Measurements from ENCODE around the gene PRKACB. TPM values are rescaled to one million over a fixed set of nuclear protein-coding genes. Genes with fewer than 3 reads are reported as not detected.

The PRKACB gene
- total RNA-seq, 1 donor from 2014 or later, result 23.7 TPM

- H3K36me3 ChIP-seq, result no peaks in the 10 kb centered on the region
- intact Hi-C loops (cut with DNase I), result no loop called here
- DNase-seq (ENCODE audit: low spot score in 2 of 2), result no peak
Measured at GRCh38 chr1:84260852-84261518, 116.9 kb downstream of the PRKACB start.

GRCh38 chr1:84264961-84265360 is 120.9 kb downstream of the PRKACB start:
- H3K36me3 ChIP-seq, result no peaks in the 10 kb centered on the region
- no peaks in the 10 kb centered on the region for H3K27me3 ChIP-seq
- H3K27ac ChIP-seq, result no peak overlapping the region
- intact Hi-C loops (cut with DNase I), result no loop called here
- no peaks in the 10 kb centered on the region for H3K9me3 ChIP-seq
- no peaks in the 10 kb centered on the region for H3K4me1 ChIP-seq
- no peak for DNase-seq (ENCODE audit: low spot score in 2 of 2)
- TF ChIP-seq CTCF (IDR thresholded peaks at IDR 0.05), result no peak
- no peak overlapping the region for H3K4me3 ChIP-seq

More at GRCh38 chr1:84260852-84261518, 116.9 kb downstream of the PRKACB start:
- Histone ChIP-seq H3K9me3 (no peaks in the 10 kb centered on the region), H3K27me3 (no peaks in the 10 kb centered on the region), H3K4me3 (no peak overlapping the region), H3K4me1 (no peaks in the 10 kb centered on the region), H3K27ac (no peak overlapping the region)
- TF ChIP-seq CTCF (IDR thresholded peaks at IDR 0.05), result no peak

GRCh38 chr1:84265867-84266266 is 121.8 kb downstream of the PRKACB start:
- no peaks in the 10 kb centered on the region for H3K36me3 ChIP-seq
- DNase-seq (ENCODE audit: low spot score in 2 of 2), result no peak
- H3K4me1 ChIP-seq, result no peaks in the 10 kb centered on the region
- no peaks in the 10 kb centered on the region for H3K9me3 ChIP-seq
- H3K4me3 ChIP-seq, result no peak overlapping the region
- no peak overlapping the region for H3K27ac ChIP-seq
- no peak for TF ChIP-seq CTCF (IDR thresholded peaks at IDR 0.05)
- intact Hi-C loops (cut with DNase I), result no loop called here
- H3K27me3 ChIP-seq, result no peaks in the 10 kb centered on the region

- Histone ChIP-seq H3K4me1 (no peaks in the 10 kb centered on the region), H3K4me3 (no peak overlapping the region), H3K27ac (no peak overlapping the region), H3K27me3 (no peaks in the 10 kb centered on the region), H3K9me3 (no peaks in the 10 kb centered on the region), H3K36me3 (no peaks in the 10 kb centered on the region)
- no peak for DNase-seq (ENCODE audit: low spot score in 2 of 2)
- intact Hi-C loops (cut with DNase I), result no loop called here
- no peak for TF ChIP-seq CTCF (IDR thresholded peaks at IDR 0.05)
Measured at GRCh38 chr1:84266748-84267147, 122.7 kb downstream of the PRKACB start.

GRCh38 chr1:84267476-84267875 is 123.4 kb downstream of the PRKACB start:
- no peak for DNase-seq (ENCODE audit: low spot score in 2 of 2)
- Histone ChIP-seq H3K4me3 (no peak overlapping the region), H3K9me3 (no peaks in the 10 kb centered on the region), H3K27me3 (no peaks in the 10 kb centered on the region), H3K36me3 (no peaks in the 10 kb centered on the region), H3K27ac (no peak overlapping the region), H3K4me1 (no peaks in the 10 kb centered on the region)
- intact Hi-C loops (cut with DNase I), result no loop called here
- no peak for TF ChIP-seq CTCF (IDR thresholded peaks at IDR 0.05)

GRCh38 chr1:84268346-84268745 is 124.3 kb downstream of the PRKACB start:
- H3K4me3 ChIP-seq, result no peak overlapping the region
- no peaks in the 10 kb centered on the region for H3K9me3 ChIP-seq
- no peaks in the 10 kb centered on the region for H3K4me1 ChIP-seq
- no peak for DNase-seq (ENCODE audit: low spot score in 2 of 2)
- no peaks in the 10 kb centered on the region for H3K36me3 ChIP-seq
- no peaks in the 10 kb centered on the region for H3K27me3 ChIP-seq
- no peak for TF ChIP-seq CTCF (IDR thresholded peaks at IDR 0.05)
- intact Hi-C loops (cut with DNase I), result no loop called here
- H3K27ac ChIP-seq, result no peak overlapping the region
